ENCODE data around the gene HS6ST3.

DNA sequence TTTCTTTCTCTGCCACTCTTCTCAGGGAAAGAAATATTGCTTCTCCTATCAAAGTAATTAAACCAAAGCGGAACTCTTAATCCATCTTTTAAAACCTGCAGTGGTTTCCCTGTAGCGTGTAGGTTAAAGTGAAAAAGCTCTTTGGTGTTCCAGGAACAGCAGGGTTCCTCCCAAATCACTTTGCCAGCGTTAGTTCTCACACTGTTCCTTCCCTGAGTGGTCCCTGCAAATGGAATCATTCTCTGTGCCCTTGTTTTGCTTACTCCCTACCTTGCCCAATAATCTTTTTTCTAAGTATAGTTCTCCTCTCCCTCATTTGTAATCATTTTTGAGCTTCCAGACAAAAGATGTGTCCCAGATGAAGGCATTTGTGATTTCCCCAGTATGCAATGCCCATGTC is 207.5 kb downstream of the HS6ST3 start:
- TF ChIP-seq EP300 (IDR thresholded peaks at IDR 0.05; ENCODE audit: low read length) (no peak), CTCF (IDR thresholded peaks at IDR 0.05 in 2 of 3, conservative IDR thresholded peaks at IDR 0.05 in 1 of 3; ENCODE audit: insufficient read depth in 2 of 3, low read depth in 1 of 3, low read length in 3 of 3) (no peak), RAD21 (CRISPR knock-in tag; conservative IDR thresholded peaks at IDR 0.05 in 1 of 2, IDR thresholded peaks at IDR 0.05 in 1 of 2) (no peak), ZNF274 (IDR thresholded peaks at IDR 0.05; ENCODE audit: borderline replicate concordance, low read depth, low read length) (no peak), ZFP36 (IDR thresholded peaks at IDR 0.05; ENCODE audit: low read depth, low read length, partially characterized antibody) (no peak), TAF1 (IDR thresholded peaks at IDR 0.05; ENCODE audit: control insufficient read depth, extremely low read depth, insufficient read depth, low read length, severe bottlenecking) (no peak), FOSL1 (tag; conservative IDR thresholded peaks at IDR 0.05) (no peak), CREB1 (IDR thresholded peaks at IDR 0.05) (no peak), CREB1 (CRISPR knock-in tag; IDR thresholded peaks at IDR 0.05) (no peak), NFRKB (IDR thresholded peaks at IDR 0.05; ENCODE audit: low read depth) (no peak), HNRNPLL (IDR thresholded peaks at IDR 0.05; ENCODE audit: low read depth, low read length, poor library complexity, severe bottlenecking) (no peak), TSHZ1 (CRISPR knock-in tag; IDR thresholded peaks at IDR 0.05) (no peak)
